ENCODE measurements around the gene DPM1. TPM values are rescaled to one million over a fixed set of nuclear protein-coding genes. Genes with fewer than 3 reads are reported as not detected.

The DPM1 gene
- total and polyA plus RNA-seq, 2 donors (not counting 3 experiments of a cell fraction or from before 2014, with no cell fraction given), result 33.9 to 41.9 TPM

GRCh38 chr20:50977066-50978021 lies 19.0 kb upstream of the DPM1 start:
- H3K27ac ChIP-seq (ENCODE audit: insufficient read depth, low read depth, low read length), result no peak overlapping the region
- no peaks in the 10 kb centered on the region for H3K79me2 ChIP-seq (ENCODE audit: control insufficient read depth, insufficient read depth, low read length)
- DNase-seq (ENCODE audit: low read depth, low spot score), result no peak
- peaks cover 0 to 3% of the 10 kb centered on the region in 2 experiments for H3K27me3 ChIP-seq (ENCODE audit: control insufficient read depth in 2 of 2, insufficient read depth in 2 of 2, low read length in 2 of 2)
- POLR2A ChIA-PET, result no interaction called here
- FAIRE-seq, result no peak
- intact Hi-C loops (cut with micrococcal nuclease) (loop anchor here (10.0 kb wide), 1 partner anchor 487 kb away; no protein-coding TSS in a partner anchor), dilution Hi-C loops (cut with MboI; ENCODE audit: extremely low pct_ligation_motif_present, low sequenced_read_pairs) (no loop called here)
- no peak overlapping the region for H3K4me2 ChIP-seq (ENCODE audit: insufficient read depth, low read length)
- no peaks in the 10 kb centered on the region for H3K36me3 ChIP-seq (ENCODE audit: control insufficient read depth in 2 of 2, extremely low read depth in 1 of 2, insufficient read depth in 2 of 2, low read length in 2 of 2)
- CTCF ChIA-PET, result interaction anchor here (1.7 kb wide), 1 partner anchor 10 kb away, joined by 12 read pairs; no protein-coding TSS in a partner anchor
- no peak overlapping the region for H3K9ac ChIP-seq (replicated peaks; ENCODE audit: extremely low read depth, insufficient read depth, low read length)
- H2AFZ ChIP-seq (ENCODE audit: low read depth, low read length), result no peak overlapping the region
- no peak overlapping the region for H3K4me3 ChIP-seq (replicated peaks in 1 of 3; ENCODE audit: insufficient read depth in 1 of 3, low read depth in 1 of 3, low read length in 3 of 3)
- no peaks in the 10 kb centered on the region for H3K9me1 ChIP-seq (replicated peaks; ENCODE audit: control insufficient read depth, extremely low read depth, insufficient read depth, low read length)
- H4K20me1 ChIP-seq (replicated peaks; ENCODE audit: control insufficient read depth, extremely low read depth, insufficient read depth, low read length), result no peaks in the 10 kb centered on the region
- BruUV-seq (replicated peaks), result no TSS peak
- H3K4me1 ChIP-seq (ENCODE audit: control insufficient read depth, extremely low read depth, insufficient read depth, low read length), result no peaks in the 10 kb centered on the region
- TF ChIP-seq JUN (IDR thresholded peaks at IDR 0.05; ENCODE audit: borderline replicate concordance, insufficient read depth, insufficient read length, low read depth) (no peak), GATA2 (IDR thresholded peaks at IDR 0.05; ENCODE audit: insufficient read depth, insufficient read length, low read depth, low read length) (no peak), FOS (IDR thresholded peaks at IDR 0.05; ENCODE audit: borderline replicate concordance, insufficient read depth, low read length) (no peak), POLR2A (IDR thresholded peaks at IDR 0.05; ENCODE audit: low read depth, low read length) (no peak), MYC (IDR thresholded peaks at IDR 0.05; ENCODE audit: low read depth, low read length) (no peak), EZH2 (IDR thresholded peaks at IDR 0.05; ENCODE audit: borderline replicate concordance, low read depth, low read length, severe bottlenecking) (no peak), MAX (IDR thresholded peaks at IDR 0.05; ENCODE audit: insufficient read depth, insufficient read length) (no peak)
- H3K9me3 ChIP-seq (replicated peaks; ENCODE audit: control insufficient read depth, insufficient read depth, low read length), result no peaks in the 10 kb centered on the region
